Measurements from ENCODE around the gene PAQR6.

The PAQR6 gene

GRCh38 chr1:156247460-156248322 is at the start of gene PAQR6:
PAQR6 (minus strand) TSS chr1:156248056; CDS start chr1:156246731, 1,325 bp downstream.
- TF ChIP-seq CTCF (conservative IDR thresholded peaks at IDR 0.05; ENCODE audit: low read depth, low read length), result no peak
- DNase-seq (ENCODE audit: low read depth), result no peak
- no peak within 1 kb of the TSS for H3K4me3 ChIP-seq (ENCODE audit: low read length)

- no peak for DNase-seq (ENCODE audit: low read depth)
- no peak for TF ChIP-seq CTCF (conservative IDR thresholded peaks at IDR 0.05; ENCODE audit: low read depth, low read length)
Observed at GRCh38 chr1:156295391-156295947, 47.6 kb upstream of the PAQR6 start, which contains the start of gene GLMP. GLMP (minus strand) TSS chr1:156295679; CDS start chr1:156295645, 34 bp downstream.

GRCh38 chr1:156293895-156294294 is 46.0 kb upstream of the PAQR6 start:
- TF ChIP-seq CTCF (conservative IDR thresholded peaks at IDR 0.05; ENCODE audit: low read depth, low read length), result no peak
- no peak overlapping the region for H3K4me3 ChIP-seq (ENCODE audit: low read length)
- no peak for DNase-seq (ENCODE audit: low read depth)

More at GRCh38 chr1:156295391-156295947, 47.6 kb upstream of the PAQR6 start, which contains the start of gene GLMP:
- peak within 1 kb of the TSS; percentile 64 for H3K4me3 ChIP-seq (ENCODE audit: low read length)

GRCh38 chr1:156293098-156293434 is 45.2 kb upstream of the PAQR6 start:
- DNase-seq (ENCODE audit: low read depth), result no peak
- H3K4me3 ChIP-seq (ENCODE audit: low read length), result no peak overlapping the region
- no peak for TF ChIP-seq CTCF (conservative IDR thresholded peaks at IDR 0.05; ENCODE audit: low read depth, low read length)

GRCh38 chr1:156291226-156292061 is 43.6 kb upstream of the PAQR6 start:
- peak overlapping the region; percentile 61 for H3K4me3 ChIP-seq (ENCODE audit: low read length)
- peak; percentile 42 for DNase-seq (ENCODE audit: low read depth)
- TF ChIP-seq CTCF (conservative IDR thresholded peaks at IDR 0.05; ENCODE audit: low read depth, low read length), result no peak

GRCh38 chr1:156289857-156290256 is 42.0 kb upstream of the PAQR6 start:
- no peak for TF ChIP-seq CTCF (conservative IDR thresholded peaks at IDR 0.05; ENCODE audit: low read depth, low read length)
- H3K4me3 ChIP-seq (ENCODE audit: low read length), result no peak overlapping the region
- no peak for DNase-seq (ENCODE audit: low read depth)
